Cardiac muscle cell (in vitro differentiated cells and primary cell): Measurements from ENCODE around the gene RNF180. TPM values are rescaled to one million over a fixed set of nuclear protein-coding genes. Genes with fewer than 3 reads are reported as not detected.

ENCODE experiments used
- DNase-seq, 2 donors: peaks; one replicate each; pipeline versions ENCODE4 v3.0.0 to v3.0.0-alpha.2; 2010 to 2017; ENCODE audit warnings: low read depth in 1 of 2, low spot score in 1 of 2
- H3K27ac ChIP-seq: fragments of 200-600 bp; sonication (generic); 2 replicates; pipeline ENCODE4 v1.5.1; 2016
- H3K27me3 ChIP-seq: fragments of 200-600 bp; sonication (generic); 2 replicates; pipeline ENCODE4 v1.6.0; 2016; ENCODE audit warnings: control low read depth
- H3K36me3 ChIP-seq: fragments of 200-600 bp; sonication (generic); 2 replicates; pipeline ENCODE4 v1.5.1; 2016; ENCODE audit warnings: control low read depth
- H3K4me1 ChIP-seq: fragments of 200-600 bp; sonication (generic); 2 replicates; pipeline ENCODE4 v1.8.1; 2017; ENCODE audit warnings: low read depth, mild to moderate bottlenecking, mixed run types
- H3K4me3 ChIP-seq: fragments of 200-600 bp; sonication (generic); 2 replicates; pipeline ENCODE4 v1.5.1; 2016; ENCODE audit warnings: mild to moderate bottlenecking
- H3K9me3 ChIP-seq: fragments of 200-600 bp; sonication (generic); 2 replicates; pipeline ENCODE4 v1.5.1; 2017; ENCODE audit warnings: low read depth, mild to moderate bottlenecking, control low read depth
- CTCF ChIP-seq: IDR thresholded peaks from 2 replicates; pipeline ENCODE4 v1.5.1; 2012; ENCODE audit warnings: low read depth, mild to moderate bottlenecking, low read length
- polyA plus RNA-seq: library from polyadenylated mRNA; unstranded; fragments of >200 nt; fragmentation: Nextera tagmentation; extraction: Ambion mirVana; gene quantifications from 2 replicates; pipeline ENCODE4 v1.2.1, GENCODE V29; 2016
- total RNA-seq: library from RNA; depleted of rRNA; stranded (reverse); fragments of >200 nt; gene quantifications from 2 replicates; pipeline ENCODE4 v1.2.3, GENCODE V29; 2016

Gene RNF180
- total and polyA plus RNA-seq, 2 experiments from 2014 or later = 8.0 to 9.1 TPM

DNA sequence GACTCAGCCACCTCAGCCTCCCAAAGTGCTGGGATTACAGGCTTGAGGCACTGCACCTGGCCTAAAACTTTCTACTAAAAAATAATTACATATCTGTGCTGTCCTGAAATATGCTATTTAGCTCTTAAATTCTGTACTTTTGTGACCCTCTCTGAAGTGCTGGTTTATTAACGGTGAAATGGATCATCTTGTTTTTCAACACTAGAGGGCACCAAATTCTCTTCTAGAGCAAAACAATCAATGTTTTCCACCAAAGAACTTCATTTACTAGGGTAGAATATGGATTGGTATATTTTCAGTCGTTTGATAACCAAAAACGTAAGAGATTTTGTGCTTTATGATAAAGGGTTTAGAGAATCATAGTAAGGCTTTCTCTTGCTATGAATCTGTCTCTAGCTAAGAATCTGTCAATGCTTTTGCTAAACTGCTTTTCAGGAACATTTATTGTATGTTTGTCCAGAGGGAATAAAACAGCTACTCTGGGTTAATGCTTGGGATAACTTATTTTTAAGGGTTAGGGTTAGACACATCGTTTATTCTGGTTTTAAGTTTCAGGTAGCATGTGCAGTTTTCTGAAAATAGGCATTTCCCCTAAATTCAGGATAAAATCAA, 63.6 kb downstream of the RNF180 start:
- peak; percentile 58 for TF ChIP-seq CTCF
- no peaks in the 10 kb centered on the region for H3K36me3 ChIP-seq

GRCh38 chr5:64260756-64261155, 95.1 kb downstream of the RNF180 start:
- Histone ChIP-seq H3K27ac (no peak overlapping the region), H3K4me3 (no peak overlapping the region), H3K4me1 (no peaks in the 10 kb centered on the region), H3K36me3 (no peaks in the 10 kb centered on the region), H3K27me3 (no peaks in the 10 kb centered on the region), H3K9me3 (no peaks in the 10 kb centered on the region)
- no peak for DNase-seq
- no peak for TF ChIP-seq CTCF

More for the DNA sequence above, 63.6 kb downstream of the RNF180 start:
- Histone ChIP-seq H3K4me1 (no peaks in the 10 kb centered on the region), H3K9me3 (no peaks in the 10 kb centered on the region), H3K27ac (no peak overlapping the region), H3K4me3 (no peak overlapping the region), H3K27me3 (no peaks in the 10 kb centered on the region)
- DNase-seq = peak; percentile 55 to 60

DNA sequence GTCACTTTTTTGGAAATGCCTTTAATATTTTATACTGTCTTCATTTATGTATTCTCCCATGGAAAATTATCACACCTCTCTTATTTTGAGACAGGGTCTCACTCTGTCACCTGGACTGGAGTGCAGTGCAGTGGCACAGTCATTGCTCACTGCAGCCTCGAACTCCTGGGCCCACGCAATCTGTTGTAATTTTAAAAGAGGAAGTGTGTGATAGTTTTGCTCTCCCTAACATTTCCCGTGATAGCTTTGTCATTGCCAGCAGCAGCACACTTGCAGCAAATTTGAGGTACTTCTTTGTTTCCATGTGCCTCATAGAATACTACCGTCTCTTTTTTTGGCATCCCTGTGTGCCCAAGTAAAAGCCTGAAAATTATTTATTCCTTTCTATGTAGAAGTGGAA, 103.5 kb downstream of the RNF180 start:
- H3K27ac ChIP-seq = no peak overlapping the region
- no peaks in the 10 kb centered on the region for H3K4me1 ChIP-seq
- H3K9me3 ChIP-seq = no peaks in the 10 kb centered on the region
- H3K4me3 ChIP-seq = no peak overlapping the region
- no peak for TF ChIP-seq CTCF
- H3K27me3 ChIP-seq = no peaks in the 10 kb centered on the region
- DNase-seq = no peak
- no peaks in the 10 kb centered on the region for H3K36me3 ChIP-seq

DNA sequence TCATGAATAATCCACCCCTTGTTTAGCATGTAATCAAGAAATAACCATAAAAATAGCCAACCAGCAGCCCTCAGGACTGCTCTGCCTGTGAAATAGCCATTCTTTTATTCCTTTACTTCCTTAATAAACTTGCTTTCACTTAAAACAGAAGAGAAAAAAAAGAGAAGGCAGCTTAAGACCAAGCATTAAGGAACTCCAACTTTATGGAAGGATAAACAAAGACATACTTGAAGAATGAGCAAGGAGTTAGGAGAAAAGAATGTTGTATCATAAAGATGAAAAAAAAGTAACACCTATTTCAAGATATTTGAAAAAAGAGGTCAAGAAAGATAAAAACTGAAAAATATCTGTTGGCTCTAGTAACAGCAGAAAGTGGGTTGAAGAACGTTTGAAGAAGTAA, 107.6 kb downstream of the RNF180 start:
- Histone ChIP-seq H3K4me3 (no peak overlapping the region), H3K27ac (no peak overlapping the region), H3K27me3 (no peaks in the 10 kb centered on the region), H3K9me3 (no peaks in the 10 kb centered on the region), H3K4me1 (no peaks in the 10 kb centered on the region), H3K36me3 (no peaks in the 10 kb centered on the region)
- TF ChIP-seq CTCF = no peak
- no peak for DNase-seq

DNA sequence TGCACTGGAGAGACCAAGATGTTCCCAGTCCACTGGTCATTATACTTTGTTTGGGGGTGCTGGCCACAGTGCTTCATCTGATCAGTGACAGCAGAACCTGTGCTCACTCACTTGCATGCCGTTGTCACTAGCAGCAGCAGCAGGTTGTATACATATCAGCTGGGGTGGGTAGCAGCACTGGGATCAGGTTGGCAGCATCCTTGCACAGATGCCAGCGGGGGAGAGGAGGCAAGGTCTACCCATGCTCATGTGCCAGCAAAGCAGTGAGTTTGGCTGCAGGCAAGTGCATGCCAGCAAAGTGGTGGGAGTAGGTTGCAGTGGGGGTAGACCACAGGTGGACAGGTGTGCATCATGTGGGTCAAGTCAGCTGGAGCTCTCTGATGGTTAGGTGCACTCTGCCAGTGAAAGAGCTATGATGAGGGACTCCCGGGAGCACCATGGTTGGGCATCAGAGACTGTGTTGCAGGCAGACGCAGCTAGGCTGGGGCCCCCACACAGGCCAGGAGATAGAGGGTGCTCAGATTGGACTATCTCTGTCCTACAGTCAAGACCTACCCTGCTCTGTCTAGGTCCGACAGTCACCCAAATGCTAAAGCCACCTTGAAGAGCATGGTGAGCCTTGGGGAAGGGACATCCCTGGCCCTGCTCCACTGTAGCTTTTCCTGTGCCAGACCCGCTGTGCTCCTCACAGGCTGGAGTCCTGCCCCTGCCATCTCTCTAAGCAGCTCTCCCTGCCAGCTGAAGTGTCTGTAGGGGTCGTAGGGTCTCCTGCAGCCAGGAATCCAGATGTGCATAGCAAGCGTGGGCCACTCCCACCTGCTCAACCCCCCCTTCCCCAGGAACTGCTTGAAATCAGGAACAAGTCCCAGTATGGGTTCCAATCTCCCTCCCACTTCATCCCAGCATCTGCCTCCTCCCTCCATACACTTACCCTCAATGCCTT, 119.8 kb downstream of the RNF180 start:
- Histone ChIP-seq H3K4me3 (no peak overlapping the region), H3K27ac (no peak overlapping the region), H3K36me3 (no peaks in the 10 kb centered on the region), H3K9me3 (no peaks in the 10 kb centered on the region), H3K4me1 (no peaks in the 10 kb centered on the region), H3K27me3 (no peaks in the 10 kb centered on the region)
- DNase-seq = no peak
- no peak for TF ChIP-seq CTCF
